ENCODE measurements around the gene CLMN.

CLMN gene

DNA sequence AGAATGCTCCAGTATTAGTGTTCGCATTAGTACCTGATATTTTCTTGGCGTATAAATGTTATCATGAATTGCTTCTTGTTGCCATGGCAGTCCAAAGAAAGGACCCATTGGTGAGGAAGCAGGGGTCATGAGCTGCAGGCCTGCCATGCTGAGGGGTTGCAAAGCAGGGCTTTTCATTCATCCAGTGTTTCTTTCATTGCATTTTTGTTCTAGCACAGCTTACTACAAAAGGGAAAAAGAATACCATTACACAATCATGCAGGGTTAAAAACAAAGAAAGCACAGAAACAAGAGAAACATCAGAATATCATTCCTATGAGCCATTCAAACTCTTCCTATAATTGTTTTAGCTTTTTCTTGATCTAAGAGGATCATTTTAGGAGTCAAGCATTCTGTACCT, 186.4 kb downstream of the CLMN start:
- H3K36me3 ChIP-seq = peaks cover 55 to 90% (median 79%) of the 10 kb centered on the region in 11 experiments

DNA sequence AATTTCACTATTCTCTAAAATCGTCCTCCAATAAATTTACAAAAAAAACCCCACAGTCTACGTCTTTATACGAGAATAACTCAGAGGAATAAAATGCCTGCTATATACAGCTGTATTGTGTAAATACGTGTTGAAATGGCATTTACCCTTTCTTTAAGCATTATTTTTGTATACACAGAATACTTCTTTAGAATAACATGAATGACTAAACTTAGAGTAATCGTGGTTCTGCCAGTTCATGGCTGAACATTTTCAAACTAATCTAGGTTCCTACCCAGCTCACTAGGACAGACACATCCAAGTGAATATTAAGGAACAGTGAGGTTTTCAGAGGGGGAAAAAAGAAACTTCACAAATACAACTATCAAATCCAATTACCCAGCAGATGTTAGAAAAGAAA, 186.9 kb downstream of the CLMN start:
- H3K4me1 ChIP-seq = peaks cover 0 to 74% (median 24%) of the 10 kb centered on the region in 10 experiments; a peak in 16 of 20 replicates
- H3K36me3 ChIP-seq = peaks cover 54 to 93% (median 80%) of the 10 kb centered on the region in 11 experiments
- no peak overlapping the region for H3K4me3 ChIP-seq
- H3K9me3 ChIP-seq (replicated peaks in 1 of 11) = peaks cover 0 to 12% (median 3%) of the 10 kb centered on the region in 11 experiments; a peak in 8 of 22 replicates
- no peak for TF ChIP-seq Cebpa-rat (IDR thresholded peaks at IDR 0.05)
- H3K27me3 ChIP-seq = no peaks in the 10 kb centered on the region
- no peak overlapping the region for H3K27ac ChIP-seq
- H3K4me2 ChIP-seq = no peak overlapping the region
- H3K9ac ChIP-seq = no peak overlapping the region
- H4K20me1 ChIP-seq = peaks cover 0 to 28% (median 9%) of the 10 kb centered on the region in 11 experiments; a peak in 10 of 22 replicates

More for the DNA sequence above, 186.4 kb downstream of the CLMN start:
- Histone ChIP-seq H3K4me2 (peak overlapping the region in 2 of 11 experiments; percentile 29 to 41; a peak in 3 of 22 replicates), H3K4me1 (peaks cover 0 to 72% (median 22%) of the 10 kb centered on the region in 10 experiments; a peak in 16 of 20 replicates), H3K9me3 (replicated peaks in 1 of 11) (peaks cover 0 to 15% (median 3%) of the 10 kb centered on the region in 11 experiments; a peak in 8 of 22 replicates), H3K27me3 (no peaks in the 10 kb centered on the region), H3K9ac (no peak overlapping the region), H4K20me1 (peaks cover 0 to 28% (median 9%) of the 10 kb centered on the region in 11 experiments; a peak in 9 of 22 replicates), H3K27ac (peak overlapping the region in 2 of 11 experiments; percentile 38 to 69; a peak in 1 of 22 replicates), H3K4me3 (no peak overlapping the region)
- TF ChIP-seq Cebpa-rat (IDR thresholded peaks at IDR 0.05) = no peak
